ENCODE data around the gene LNPK.
"Not testable (repeated sequence)": the region's sequence is repeated elsewhere in the genome, so short reads cannot be mapped to it uniquely, and the experiment has no call there.

The LNPK gene

DNA sequence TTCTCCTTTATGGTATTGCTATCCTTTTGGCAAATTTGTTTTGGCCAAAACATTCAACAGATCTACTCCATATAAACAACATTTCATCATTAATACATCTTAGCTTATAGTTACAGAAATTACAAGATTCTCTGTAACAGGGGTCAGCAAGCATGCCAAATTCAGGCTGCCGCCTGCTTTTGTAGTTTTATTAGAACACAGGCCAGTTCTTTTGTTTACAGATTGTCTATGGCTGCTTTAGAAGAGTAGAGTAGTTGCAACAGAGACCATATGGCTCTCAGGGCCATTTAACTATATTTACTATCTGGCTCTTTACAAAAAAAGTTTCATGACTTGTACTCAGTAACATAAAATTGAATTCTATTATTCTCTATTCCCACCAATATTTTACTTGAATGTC lies 53.9 kb downstream of the LNPK start:
- H3K4me3 ChIP-seq (ENCODE audit: low read length) = no peak overlapping the region
- TF ChIP-seq ZNF274 (IDR thresholded peaks at IDR 0.05; ENCODE audit: low read depth, low read length) = no peak

DNA sequence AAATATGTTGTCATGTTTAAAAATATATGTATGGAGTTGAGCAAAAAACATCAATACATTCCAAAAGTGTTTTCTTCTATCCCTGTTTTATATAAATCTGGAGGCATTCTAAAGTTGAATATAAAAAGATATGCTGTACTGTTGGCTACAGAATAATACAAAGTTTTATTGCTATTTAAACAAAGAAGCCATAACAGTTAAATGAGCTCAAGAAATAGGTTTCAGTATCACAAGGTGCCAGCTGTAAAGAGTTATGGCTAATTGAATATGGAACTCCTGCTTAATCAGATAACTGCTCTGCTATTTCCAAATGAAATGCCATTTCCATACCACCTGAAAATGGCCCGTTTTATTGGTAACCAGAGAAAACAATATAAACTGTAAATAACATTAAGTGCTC lies 55.0 kb downstream of the LNPK start:
- no peak for TF ChIP-seq ZNF274 (IDR thresholded peaks at IDR 0.05; ENCODE audit: low read depth, low read length)
- no peak overlapping the region for H3K4me3 ChIP-seq (ENCODE audit: low read length)

DNA sequence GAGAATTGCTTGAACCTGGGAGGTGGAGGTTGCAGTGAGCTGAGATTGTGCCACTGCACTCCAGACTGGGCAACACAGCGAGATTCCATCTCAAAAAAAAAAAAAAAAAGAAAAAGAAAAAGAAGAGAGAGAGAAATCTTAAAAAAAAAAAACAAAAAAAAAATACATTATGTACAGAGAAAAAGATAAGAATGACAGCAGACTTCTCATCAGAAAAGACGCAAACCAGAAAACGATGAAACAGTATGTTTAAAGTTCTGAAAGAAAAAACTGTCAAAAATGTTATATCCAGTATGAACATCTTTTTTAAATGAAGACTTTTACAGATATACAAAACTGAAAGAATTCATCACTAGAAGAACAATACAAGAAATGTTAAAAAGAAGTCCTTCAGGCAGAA lies 60.4 kb downstream of the LNPK start:
- H3K4me3 ChIP-seq (ENCODE audit: low read length) = no peak overlapping the region
- TF ChIP-seq ZNF274 (IDR thresholded peaks at IDR 0.05; ENCODE audit: low read depth, low read length) = no peak

DNA sequence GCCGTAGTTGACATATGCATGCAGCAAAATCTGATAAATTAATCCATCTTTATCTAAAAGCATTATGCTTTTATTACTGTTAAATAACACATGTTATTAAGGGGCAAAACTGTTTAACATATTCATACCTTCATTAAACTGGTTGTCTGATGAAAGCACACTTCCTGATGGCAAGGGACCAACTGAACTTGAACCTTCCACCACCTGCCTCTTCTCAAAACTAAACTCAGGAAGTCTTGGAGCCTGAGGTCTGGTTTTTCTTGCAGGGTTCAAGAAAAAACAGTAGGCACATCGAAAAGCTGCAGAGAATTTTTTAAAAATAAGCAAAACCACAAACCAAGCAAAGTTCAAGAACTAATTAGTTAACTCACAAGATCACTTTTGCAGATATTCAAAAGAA lies 64.9 kb downstream of the LNPK start:
- H3K4me3 ChIP-seq (ENCODE audit: low read length) = no peak overlapping the region
- TF ChIP-seq ZNF274 (IDR thresholded peaks at IDR 0.05; ENCODE audit: low read depth, low read length) = no peak

DNA sequence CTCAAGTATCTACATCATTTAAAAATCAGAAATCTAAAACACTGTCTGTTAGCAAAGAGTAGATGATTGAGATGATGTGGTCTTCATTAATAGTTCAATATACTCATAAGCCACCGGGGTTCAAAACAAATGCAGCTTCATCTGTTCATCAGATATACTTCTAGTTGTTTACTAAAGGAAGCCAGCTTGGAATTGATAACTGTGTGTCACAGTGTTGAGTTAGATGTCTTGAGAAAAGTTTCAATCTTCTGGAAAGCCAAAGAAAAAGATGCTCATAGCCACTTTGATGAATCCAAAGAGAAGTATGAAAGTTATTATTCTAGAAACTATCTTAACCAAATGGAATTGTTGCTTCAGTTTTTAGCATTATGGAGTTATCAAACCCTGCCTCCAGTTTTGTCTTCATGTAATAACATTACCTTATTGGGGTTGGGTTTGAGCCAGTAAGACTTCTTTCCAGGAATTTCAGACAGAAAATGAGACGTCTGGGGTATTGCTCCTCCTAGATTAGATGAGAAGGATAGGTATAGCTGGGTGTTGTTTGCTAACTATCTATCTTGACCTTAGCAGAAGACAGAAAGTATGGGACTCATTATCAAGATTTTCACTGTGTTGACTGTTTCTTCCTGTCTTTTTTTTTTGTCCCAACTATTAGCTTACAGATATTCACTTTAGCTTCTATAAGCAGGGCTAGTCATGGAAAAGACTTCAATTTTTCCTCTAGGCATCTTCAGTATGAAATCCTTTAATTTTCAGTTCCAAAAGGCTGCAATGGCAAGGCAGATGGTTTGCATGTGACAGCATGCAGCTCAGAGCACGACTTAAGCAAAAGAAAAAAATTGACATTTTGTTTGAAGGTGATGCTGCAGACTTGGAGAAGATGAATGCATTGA lies 66.5 kb downstream of the LNPK start:
- H3K4me3 ChIP-seq (ENCODE audit: low read length) = no peak overlapping the region
- TF ChIP-seq ZNF274 (IDR thresholded peaks at IDR 0.05; ENCODE audit: low read depth, low read length) = no peak

DNA sequence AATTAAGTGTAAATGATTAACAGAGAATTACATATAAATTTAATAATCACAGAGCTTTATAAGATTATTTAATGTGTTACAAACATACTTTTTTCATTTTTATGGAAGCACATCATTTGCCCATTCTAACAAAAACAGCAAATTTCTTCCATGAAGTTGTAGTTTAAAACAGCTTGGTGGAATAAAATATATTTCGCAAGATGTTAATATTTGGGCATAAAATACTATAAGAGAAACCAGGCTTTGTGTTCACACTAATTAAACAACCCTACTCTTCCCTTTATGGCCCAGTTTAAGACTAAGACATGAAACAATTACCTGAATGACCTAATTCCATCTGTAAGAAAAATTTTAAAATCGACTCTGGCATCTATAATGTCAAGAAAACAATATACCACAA lies 69.4 kb downstream of the LNPK start:
- H3K4me3 ChIP-seq (ENCODE audit: low read length) = no peak overlapping the region
- TF ChIP-seq ZNF274 (IDR thresholded peaks at IDR 0.05; ENCODE audit: low read depth, low read length) = no peak

DNA sequence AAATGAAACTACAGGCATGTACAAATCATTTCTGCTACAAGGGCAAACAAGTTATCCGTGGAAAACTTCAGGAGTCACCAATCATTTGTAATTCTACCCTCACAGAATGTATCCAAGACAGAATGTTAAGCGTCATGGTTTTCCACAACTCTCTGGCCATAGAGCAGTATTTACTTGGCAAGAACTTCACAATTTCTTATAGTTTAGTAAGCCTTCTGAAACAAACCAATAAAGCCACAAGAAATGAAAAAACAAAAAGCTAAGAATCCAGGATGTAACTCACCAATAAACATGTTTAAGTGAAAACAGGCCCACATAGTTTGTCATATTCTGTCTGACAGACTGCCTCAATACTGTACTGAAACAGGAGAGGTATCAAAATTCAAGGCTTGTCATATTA lies 70.3 kb downstream of the LNPK start:
- H3K4me3 ChIP-seq (ENCODE audit: low read length) = no peak overlapping the region
- no peak for TF ChIP-seq ZNF274 (IDR thresholded peaks at IDR 0.05; ENCODE audit: low read depth, low read length)

DNA sequence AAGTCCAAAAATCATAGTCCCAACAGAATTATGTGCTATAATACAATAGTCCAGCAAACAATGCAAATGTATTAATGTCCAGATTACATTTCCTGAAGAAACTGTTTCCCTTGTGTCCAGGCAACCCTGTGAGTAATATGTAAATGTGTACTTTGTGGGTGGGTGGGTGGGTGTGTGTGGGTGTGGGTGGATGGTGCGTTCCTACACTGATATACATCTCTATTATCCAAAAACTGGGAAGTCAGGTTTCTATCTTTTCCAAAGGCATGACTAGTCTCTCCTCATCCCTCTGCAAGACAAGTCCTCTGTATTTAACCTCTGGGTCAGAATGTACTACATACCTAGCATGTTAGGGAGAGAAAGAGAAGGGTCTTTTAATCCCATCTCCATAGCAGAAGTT lies 71.6 kb downstream of the LNPK start:
- no peak for TF ChIP-seq ZNF274 (IDR thresholded peaks at IDR 0.05; ENCODE audit: low read depth, low read length)

DNA sequence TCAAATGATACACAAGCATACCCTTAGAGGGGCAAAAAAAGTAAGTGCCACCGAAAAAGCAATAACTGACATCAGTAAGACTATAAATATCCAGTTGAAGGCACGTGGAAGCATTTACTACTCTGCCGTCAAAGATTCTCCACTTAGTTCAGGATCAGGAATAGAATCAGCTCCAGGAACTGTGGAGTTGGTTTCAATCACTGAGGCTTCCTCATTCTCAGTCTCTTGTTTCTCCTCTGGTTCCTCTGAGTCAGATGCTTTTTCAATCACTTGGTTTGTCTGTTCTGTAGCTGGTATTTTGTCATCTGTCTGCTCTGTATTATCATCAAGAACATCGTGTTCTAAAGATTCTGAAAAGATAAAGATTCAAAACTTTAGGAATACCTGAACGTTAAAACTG lies 72.2 kb downstream of the LNPK start:
- no peak for TF ChIP-seq ZNF274 (IDR thresholded peaks at IDR 0.05; ENCODE audit: low read depth, low read length)
- no peak overlapping the region for H3K4me3 ChIP-seq (ENCODE audit: low read length)

More for the DNA sequence above, 71.6 kb downstream of the LNPK start:
- no peak overlapping the region for H3K4me3 ChIP-seq (ENCODE audit: low read length)

DNA sequence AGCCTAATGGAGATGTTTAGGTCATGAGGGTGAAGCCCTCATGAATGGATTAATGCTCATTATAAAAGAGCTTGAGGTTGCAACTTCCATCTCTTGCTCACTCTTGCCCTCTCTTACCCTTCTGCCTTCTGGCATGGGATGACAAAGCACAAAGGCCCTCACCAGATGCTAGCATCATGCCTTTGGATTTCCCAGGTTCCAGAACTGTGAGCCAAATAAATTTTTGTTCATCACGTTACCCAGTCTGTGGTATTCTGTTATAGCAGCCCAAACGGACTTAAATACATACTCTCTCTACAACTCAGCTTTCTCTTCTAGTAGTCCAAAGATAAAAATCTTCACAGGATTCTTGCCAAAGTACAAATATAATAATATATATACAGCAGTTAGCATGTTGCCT lies 75.8 kb downstream of the LNPK start:
- TF ChIP-seq ZNF274 (IDR thresholded peaks at IDR 0.05; ENCODE audit: low read depth, low read length) = no peak
- H3K4me3 ChIP-seq (ENCODE audit: low read length) = no peak overlapping the region

DNA sequence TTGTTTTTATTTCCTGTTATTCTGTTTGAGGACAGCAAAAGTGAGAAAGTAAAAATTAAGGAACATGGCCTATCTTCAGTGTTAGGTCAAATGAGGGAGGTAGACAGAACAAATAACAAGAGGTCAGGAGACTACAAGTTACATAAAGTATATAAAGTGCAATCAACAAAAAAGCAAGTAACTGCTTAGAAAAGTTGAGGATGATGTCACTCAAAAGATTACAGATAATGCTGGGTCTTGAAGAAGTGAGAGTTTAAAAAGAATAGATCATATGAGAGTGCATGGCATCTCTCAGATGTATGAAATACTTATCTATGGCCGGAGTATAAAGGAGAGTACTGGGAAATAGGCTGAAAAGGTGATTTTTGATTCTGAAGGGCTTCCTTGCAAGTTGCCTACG lies 79.9 kb downstream of the LNPK start:
- H3K4me3 ChIP-seq (ENCODE audit: low read length) = no peak overlapping the region
- TF ChIP-seq ZNF274 (IDR thresholded peaks at IDR 0.05; ENCODE audit: low read depth, low read length) = no peak

DNA sequence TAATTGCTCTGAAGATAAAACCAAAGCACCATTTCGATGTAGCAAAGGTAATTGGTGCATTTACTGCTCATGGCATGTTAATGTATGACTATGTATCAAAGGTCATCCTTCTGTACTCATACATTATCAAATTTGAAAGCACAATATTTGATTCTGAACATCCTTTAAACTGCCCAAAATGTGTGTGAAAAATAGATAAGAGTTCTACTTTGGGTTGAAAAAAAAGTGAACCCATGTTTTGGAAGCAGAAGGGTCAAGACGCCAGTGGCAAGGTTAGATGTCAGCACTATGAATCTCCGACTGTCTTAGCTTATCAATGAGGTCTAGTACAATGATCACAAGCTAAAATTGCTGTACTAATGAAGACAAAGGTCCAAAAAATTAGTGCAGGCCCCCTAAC lies 83.1 kb downstream of the LNPK start:
- no peak for TF ChIP-seq ZNF274 (IDR thresholded peaks at IDR 0.05; ENCODE audit: low read depth, low read length)
- no peak overlapping the region for H3K4me3 ChIP-seq (ENCODE audit: low read length)

DNA sequence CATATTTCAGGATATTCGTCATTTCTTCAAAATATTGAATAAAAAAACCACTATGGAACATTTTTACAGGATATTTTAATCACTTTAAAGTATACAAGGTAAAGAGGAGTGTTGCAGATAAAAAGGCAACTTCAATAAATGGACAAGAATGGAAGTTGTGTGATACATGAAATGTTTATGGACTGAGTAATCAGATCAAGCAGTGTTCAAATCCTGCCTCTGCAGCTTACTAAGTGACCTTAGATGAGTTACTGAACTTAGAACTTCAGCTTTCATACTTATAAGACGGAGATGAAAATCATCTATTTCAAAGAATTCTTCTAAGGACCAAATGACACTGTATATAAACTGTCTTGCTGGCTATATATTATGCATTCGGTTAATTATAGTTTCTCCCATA lies 87.2 kb downstream of the LNPK start:
- TF ChIP-seq ZNF274 (IDR thresholded peaks at IDR 0.05; ENCODE audit: low read depth, low read length) = no peak
- H3K4me3 ChIP-seq (ENCODE audit: low read length) = no peak overlapping the region

DNA sequence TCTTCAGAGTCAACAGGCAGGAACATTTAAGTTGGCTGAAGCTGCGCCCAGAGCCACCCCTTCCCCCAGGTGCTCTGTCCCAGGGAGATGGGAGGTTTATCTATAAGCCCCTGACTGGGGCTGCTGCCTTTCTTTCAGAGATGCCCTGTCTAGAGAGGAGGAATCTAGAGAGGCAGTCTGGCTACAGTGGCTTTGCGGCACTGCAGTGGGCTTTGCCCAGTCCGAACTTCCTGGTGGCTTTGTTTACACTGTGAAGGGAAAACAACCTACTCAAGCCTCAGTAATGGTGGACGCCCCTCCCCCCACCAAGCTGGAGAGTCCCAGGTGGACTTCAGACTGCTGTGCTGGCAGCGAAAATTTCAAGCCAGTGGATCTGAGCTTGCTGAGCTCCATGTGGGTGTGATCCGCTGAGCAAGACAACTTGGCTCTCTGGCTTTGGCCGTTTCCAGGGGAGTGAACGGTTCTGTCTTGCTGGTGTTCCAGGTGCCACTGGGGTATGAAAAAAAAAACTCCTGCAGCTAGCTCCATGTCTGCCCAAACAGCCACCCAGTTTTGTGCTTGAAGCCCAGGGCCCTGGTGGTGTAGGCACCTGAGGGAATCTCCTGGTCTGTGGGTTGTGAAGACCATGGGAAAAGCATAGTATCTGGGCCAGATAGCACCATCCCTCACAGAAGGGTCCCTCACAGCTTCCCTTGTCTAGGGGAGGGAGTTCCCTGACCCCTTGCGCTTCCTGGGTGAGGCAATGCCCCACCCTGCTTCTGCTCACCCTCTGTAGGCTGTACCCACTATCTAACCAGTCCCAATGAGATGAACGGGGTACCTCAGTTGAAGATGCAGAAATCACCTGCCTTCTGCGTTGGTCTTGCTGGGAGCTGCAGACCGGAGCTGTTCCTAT lies 88.0 kb downstream of the LNPK start:
- not testable (repeated sequence) for H3K4me3 ChIP-seq (ENCODE audit: low read length)

DNA sequence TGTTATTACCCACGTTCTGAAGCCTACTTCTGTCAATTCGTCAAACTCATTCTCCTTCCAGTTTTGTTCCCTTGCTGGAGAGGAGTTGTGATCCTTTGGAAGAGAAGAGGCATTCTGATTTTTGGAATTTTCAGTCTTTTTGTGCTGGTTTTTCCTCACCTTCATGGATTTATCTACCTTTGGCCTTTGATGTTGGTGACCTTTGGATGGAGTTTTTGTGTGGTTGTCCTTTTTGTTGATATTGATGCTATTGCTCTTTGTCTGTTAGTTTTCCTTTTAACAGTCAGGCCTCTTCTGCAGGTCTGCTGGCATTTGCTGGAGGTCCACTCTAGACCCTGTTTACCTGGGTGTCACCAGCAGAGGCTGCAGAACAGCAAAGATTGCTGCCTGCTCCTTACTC lies 88.8 kb downstream of the LNPK start:
- not testable (repeated sequence) for H3K4me3 ChIP-seq (ENCODE audit: low read length)
